ENCODE measurements around the gene CHIC2. TPM values are rescaled to one million over a fixed set of nuclear protein-coding genes. Genes with fewer than 3 reads are reported as not detected.

CHIC2 gene
- total RNA-seq, 1 donor from 2014 or later: 14.5 TPM

DNA sequence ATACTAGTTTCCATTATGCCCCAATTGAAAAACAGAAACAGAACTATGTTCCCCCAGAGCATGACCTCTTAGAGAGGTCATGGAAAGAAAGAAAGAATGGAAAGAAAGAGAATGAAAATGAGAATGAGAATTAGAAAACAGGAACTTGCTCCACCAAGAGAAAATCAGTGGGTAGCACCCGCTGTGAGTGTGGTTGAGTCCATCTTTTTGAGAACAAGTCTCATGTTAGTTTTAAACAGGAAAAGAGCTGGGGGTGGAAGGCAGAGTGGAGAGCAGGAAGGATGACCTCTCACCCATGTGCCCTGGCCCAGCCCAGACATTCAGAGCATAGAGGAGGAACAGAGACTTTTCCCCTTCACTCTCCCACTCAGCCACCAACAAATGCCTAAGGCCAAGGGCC is 40.5 kb upstream of the CHIC2 start:
- H3K27me3 Mint-ChIP-seq (ENCODE audit: unreplicated experiment): peaks cover 52% of the 10 kb centered on the region
- no peak overlapping the region for H3K27ac Mint-ChIP-seq (ENCODE audit: unreplicated experiment)
- H3K4me1 Mint-ChIP-seq (ENCODE audit: low read depth, unreplicated experiment): peaks cover 30% of the 10 kb centered on the region
- H3K36me3 Mint-ChIP-seq (ENCODE audit: unreplicated experiment): peaks cover 6% of the 10 kb centered on the region
- TF ChIP-seq, protein P1, sequence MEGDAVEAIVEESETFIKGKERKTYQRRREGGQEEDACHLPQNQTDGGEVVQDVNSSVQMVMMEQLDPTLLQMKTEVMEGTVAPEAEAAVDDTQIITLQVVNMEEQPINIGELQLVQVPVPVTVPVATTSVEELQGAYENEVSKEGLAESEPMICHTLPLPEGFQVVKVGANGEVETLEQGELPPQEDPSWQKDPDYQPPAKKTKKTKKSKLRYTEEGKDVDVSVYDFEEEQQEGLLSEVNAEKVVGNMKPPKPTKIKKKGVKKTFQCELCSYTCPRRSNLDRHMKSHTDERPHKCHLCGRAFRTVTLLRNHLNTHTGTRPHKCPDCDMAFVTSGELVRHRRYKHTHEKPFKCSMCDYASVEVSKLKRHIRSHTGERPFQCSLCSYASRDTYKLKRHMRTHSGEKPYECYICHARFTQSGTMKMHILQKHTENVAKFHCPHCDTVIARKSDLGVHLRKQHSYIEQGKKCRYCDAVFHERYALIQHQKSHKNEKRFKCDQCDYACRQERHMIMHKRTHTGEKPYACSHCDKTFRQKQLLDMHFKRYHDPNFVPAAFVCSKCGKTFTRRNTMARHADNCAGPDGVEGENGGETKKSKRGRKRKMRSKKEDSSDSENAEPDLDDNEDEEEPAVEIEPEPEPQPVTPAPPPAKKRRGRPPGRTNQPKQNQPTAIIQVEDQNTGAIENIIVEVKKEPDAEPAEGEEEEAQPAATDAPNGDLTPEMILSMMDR (IDR thresholded peaks at IDR 0.05; ENCODE audit: partially characterized antibody, unreplicated experiment): no peak
- no peak for DNase-seq
- peak overlapping the region; percentile 11 for H3K4me3 Mint-ChIP-seq (ENCODE audit: unreplicated experiment)
- H3K9me3 Mint-ChIP-seq (ENCODE audit: unreplicated experiment): peaks cover 19% of the 10 kb centered on the region

DNA sequence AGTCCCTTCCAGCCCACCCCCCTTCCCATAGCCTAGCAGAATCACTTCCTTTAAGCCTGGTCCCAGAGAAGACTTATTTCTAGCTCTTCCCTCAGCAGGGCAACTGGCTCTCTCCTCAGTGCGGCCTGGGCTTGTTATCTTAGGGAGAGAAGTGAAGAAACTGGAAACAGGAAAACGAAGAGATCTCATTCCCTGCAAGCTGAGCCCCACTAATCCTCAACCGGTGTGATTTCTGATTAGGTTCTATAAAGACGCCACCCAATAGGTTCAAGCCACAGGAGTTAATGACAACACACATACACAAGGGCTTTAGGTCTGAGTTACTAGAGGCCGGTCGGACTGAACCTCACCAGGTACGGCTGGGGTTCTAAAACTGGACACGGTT is 38.8 kb upstream of the CHIC2 start:
- peaks cover 46% of the 10 kb centered on the region for H3K27me3 Mint-ChIP-seq (ENCODE audit: unreplicated experiment)
- TF ChIP-seq, protein P1 (IDR thresholded peaks at IDR 0.05; ENCODE audit: partially characterized antibody, unreplicated experiment): no peak
- no peak for DNase-seq

DNA sequence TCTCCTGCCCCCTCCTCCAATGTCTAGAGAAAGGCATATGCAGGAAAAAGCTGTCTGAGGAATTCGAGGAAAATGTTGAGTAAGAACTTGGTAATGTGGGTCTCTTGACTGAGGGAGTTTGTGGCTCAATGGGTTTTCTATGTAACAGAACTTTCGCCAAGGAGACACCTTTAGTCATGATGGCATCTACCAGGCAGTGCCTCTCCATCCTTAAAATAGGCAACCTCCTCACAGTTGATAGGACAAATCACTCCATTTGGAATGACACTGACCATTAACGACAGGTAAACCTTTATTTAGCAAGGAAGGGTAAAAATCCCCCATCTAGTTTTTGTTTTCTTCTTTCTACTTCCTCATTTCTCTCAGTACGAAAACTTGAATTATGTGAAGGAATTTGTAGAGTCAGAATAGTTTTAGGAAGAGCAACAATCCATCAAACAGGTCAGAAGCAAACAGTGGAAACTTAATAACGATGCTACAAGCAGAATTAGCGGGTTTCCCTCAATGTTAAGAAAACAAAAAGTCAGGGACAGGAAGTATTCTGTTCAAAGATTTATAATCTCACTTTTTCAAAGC is 38.2 kb upstream of the CHIC2 start:
- H3K27ac Mint-ChIP-seq (ENCODE audit: unreplicated experiment): no peak overlapping the region
- H3K27me3 Mint-ChIP-seq (ENCODE audit: unreplicated experiment): peaks cover 45% of the 10 kb centered on the region
- DNase-seq: no peak
- peaks cover 17% of the 10 kb centered on the region for H3K9me3 Mint-ChIP-seq (ENCODE audit: unreplicated experiment)
- H3K4me3 Mint-ChIP-seq (ENCODE audit: unreplicated experiment): peak overlapping the region; percentile 73
- peaks cover 20% of the 10 kb centered on the region for H3K4me1 Mint-ChIP-seq (ENCODE audit: low read depth, unreplicated experiment)
- H3K36me3 Mint-ChIP-seq (ENCODE audit: unreplicated experiment): peaks cover 6% of the 10 kb centered on the region
- TF ChIP-seq, protein P1 (IDR thresholded peaks at IDR 0.05; ENCODE audit: partially characterized antibody, unreplicated experiment): no peak

More for the DNA sequence above, 38.8 kb upstream of the CHIC2 start:
- H3K9me3 Mint-ChIP-seq (ENCODE audit: unreplicated experiment): peaks cover 18% of the 10 kb centered on the region
- H3K4me3 Mint-ChIP-seq (ENCODE audit: unreplicated experiment): peak overlapping the region; percentile 73
- H3K27ac Mint-ChIP-seq (ENCODE audit: unreplicated experiment): no peak overlapping the region
- peaks cover 24% of the 10 kb centered on the region for H3K4me1 Mint-ChIP-seq (ENCODE audit: low read depth, unreplicated experiment)
- H3K36me3 Mint-ChIP-seq (ENCODE audit: unreplicated experiment): peaks cover 6% of the 10 kb centered on the region

DNA sequence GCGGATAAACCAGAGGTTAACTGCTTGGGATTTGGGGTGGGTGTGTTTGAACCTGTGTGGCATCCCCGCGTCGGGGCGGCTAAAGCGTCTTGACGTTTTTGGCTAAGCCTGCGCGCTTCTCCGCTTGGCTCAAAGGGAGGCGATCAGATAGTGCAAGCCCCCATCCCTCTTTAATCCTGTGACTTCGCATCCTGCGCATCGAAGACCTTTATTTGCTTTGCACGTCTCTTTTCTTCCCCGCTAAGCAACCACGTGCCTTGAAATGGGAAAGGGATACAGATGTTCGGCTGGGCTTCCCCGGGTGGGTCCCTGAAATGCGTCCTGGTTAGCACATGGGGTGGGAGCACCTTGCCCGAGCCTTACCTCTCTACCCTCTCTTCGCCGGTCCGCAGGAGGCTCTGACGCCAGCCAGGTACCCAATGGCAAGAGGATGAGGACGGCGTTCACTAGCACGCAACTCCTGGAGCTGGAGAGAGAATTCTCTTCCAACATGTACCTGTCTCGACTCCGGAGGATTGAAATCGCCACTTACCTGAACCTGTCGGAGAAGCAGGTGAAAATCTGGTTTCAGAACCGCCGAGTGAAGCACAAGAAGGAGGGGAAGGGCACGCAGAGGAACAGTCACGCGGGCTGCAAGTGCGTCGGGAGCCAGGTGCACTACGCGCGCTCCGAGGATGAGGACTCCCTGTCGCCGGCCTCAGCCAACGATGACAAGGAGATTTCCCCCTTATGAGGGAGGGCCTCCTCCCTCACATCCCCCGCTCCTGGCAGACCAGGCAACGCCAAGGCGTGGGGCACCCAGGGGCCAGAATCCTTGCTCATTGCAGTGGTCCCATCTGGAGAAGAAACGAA is 37.0 kb upstream of the CHIC2 start:
- H3K9me3 Mint-ChIP-seq (ENCODE audit: unreplicated experiment): peaks cover 13% of the 10 kb centered on the region
- H3K27me3 Mint-ChIP-seq (ENCODE audit: unreplicated experiment): peaks cover 52% of the 10 kb centered on the region
- no peak for DNase-seq
- H3K27ac Mint-ChIP-seq (ENCODE audit: unreplicated experiment): no peak overlapping the region
- peak overlapping the region; percentile 42 for H3K4me3 Mint-ChIP-seq (ENCODE audit: unreplicated experiment)
- peaks cover 12% of the 10 kb centered on the region for H3K4me1 Mint-ChIP-seq (ENCODE audit: low read depth, unreplicated experiment)
- TF ChIP-seq, protein P1 (IDR thresholded peaks at IDR 0.05; ENCODE audit: partially characterized antibody, unreplicated experiment): no peak
- H3K36me3 Mint-ChIP-seq (ENCODE audit: unreplicated experiment): peaks cover 6% of the 10 kb centered on the region

Measured in glutamatergic neuron (in vitro differentiated cells).